ENCODE results near the gene PTPN1.

Gene PTPN1

GRCh38 chr20:50515471-50516106, 5.4 kb downstream of the PTPN1 start:
- TF ChIP-seq GATA2 (IDR thresholded peaks at IDR 0.05; ENCODE audit: low read depth, low read length) (no peak), GATA3 (IDR thresholded peaks at IDR 0.05; ENCODE audit: low read depth, low read length) (no peak)

- TF ChIP-seq GATA3 (IDR thresholded peaks at IDR 0.05; ENCODE audit: low read depth, low read length), result no peak
- TF ChIP-seq GATA2 (IDR thresholded peaks at IDR 0.05; ENCODE audit: low read depth, low read length), result no peak
Observed at GRCh38 chr20:50516180-50516934, 6.2 kb downstream of the PTPN1 start.

- TF ChIP-seq GATA3 (IDR thresholded peaks at IDR 0.05; ENCODE audit: low read depth, low read length), result no peak
- TF ChIP-seq GATA2 (IDR thresholded peaks at IDR 0.05; ENCODE audit: low read depth, low read length), result no peak
Observed at GRCh38 chr20:50516935-50517816, 7.0 kb downstream of the PTPN1 start.

- TF ChIP-seq GATA2 (IDR thresholded peaks at IDR 0.05; ENCODE audit: low read depth, low read length), result no peak
- no peak for TF ChIP-seq GATA3 (IDR thresholded peaks at IDR 0.05; ENCODE audit: low read depth, low read length)
Observed at GRCh38 chr20:50517817-50518154, 7.6 kb downstream of the PTPN1 start.

- no peak for TF ChIP-seq GATA3 (IDR thresholded peaks at IDR 0.05; ENCODE audit: low read depth, low read length)
- no peak for TF ChIP-seq GATA2 (IDR thresholded peaks at IDR 0.05; ENCODE audit: low read depth, low read length)
Observed at GRCh38 chr20:50518270-50518721, 8.1 kb downstream of the PTPN1 start.

- TF ChIP-seq GATA3 (IDR thresholded peaks at IDR 0.05; ENCODE audit: low read depth, low read length) (no peak), GATA2 (IDR thresholded peaks at IDR 0.05; ENCODE audit: low read depth, low read length) (no peak)
Observed at GRCh38 chr20:50519036-50519762, 9.0 kb downstream of the PTPN1 start.

- TF ChIP-seq GATA2 (IDR thresholded peaks at IDR 0.05; ENCODE audit: low read depth, low read length), result no peak
Observed at GRCh38 chr20:50520222-50520880, 10.2 kb downstream of the PTPN1 start.

- no peak for TF ChIP-seq GATA2 (IDR thresholded peaks at IDR 0.05; ENCODE audit: low read depth, low read length)
- TF ChIP-seq GATA3 (IDR thresholded peaks at IDR 0.05; ENCODE audit: low read depth, low read length), result no peak
Observed at GRCh38 chr20:50521221-50522052, 11.3 kb downstream of the PTPN1 start.

- no peak for TF ChIP-seq GATA2 (IDR thresholded peaks at IDR 0.05; ENCODE audit: low read depth, low read length)
- TF ChIP-seq GATA3 (IDR thresholded peaks at IDR 0.05; ENCODE audit: low read depth, low read length), result no peak
Observed at GRCh38 chr20:50522053-50522674, 12.0 kb downstream of the PTPN1 start.

- TF ChIP-seq GATA2 (IDR thresholded peaks at IDR 0.05; ENCODE audit: low read depth, low read length) (no peak), GATA3 (IDR thresholded peaks at IDR 0.05; ENCODE audit: low read depth, low read length) (no peak)
Observed at GRCh38 chr20:50523552-50524167, 13.5 kb downstream of the PTPN1 start.

GRCh38 chr20:50525681-50526080, 15.5 kb downstream of the PTPN1 start:
- TF ChIP-seq GATA2 (IDR thresholded peaks at IDR 0.05; ENCODE audit: low read depth, low read length), result no peak
- TF ChIP-seq GATA3 (IDR thresholded peaks at IDR 0.05; ENCODE audit: low read depth, low read length), result no peak
